Natural killer cell treated with Interleukin-12 subunit alpha and Interleukin-12 subunit beta and Interleukin-15 and Interleukin-18, amount 100 ng/mL, for 72 hours (primary cell): Measurements from ENCODE around the gene AKR1A1. TPM values are rescaled to one million over a fixed set of nuclear protein-coding genes. Genes with fewer than 3 reads are reported as not detected.
"Not testable (repeated sequence)": the region's sequence is repeated elsewhere in the genome, so short reads cannot be mapped to it uniquely, and the experiment has no call there.

Experiments
- ATAC-seq, 2 donors: fragments of 150-1000 bp; cut with Tn5 transposase in 1 of 2; sonication (Bioruptor Pico), chemical (Tn5 transposase) in 1 of 2; 2 replicates each; pipeline ENCODE4 v1.10.0; 2021
- DNase-seq: peaks from one replicate; pipeline ENCODE4 v3.0.0; 2022; ENCODE audit warnings: low spot score
- H3K27ac Mint-ChIP-seq, 2 donors: 1 replicate in 1 of 2; 2 replicates in 1 of 2; pipeline ENCODE4 v1.8.0; 2022; ENCODE audit warnings: mixed read lengths in 2 of 2, mild to moderate bottlenecking in 1 of 2, moderate library complexity in 1 of 2
- H3K27me3 Mint-ChIP-seq, 2 donors: 1 replicate in 1 of 2; 2 replicates in 1 of 2; pipeline ENCODE4 v1.8.0; 2022; ENCODE audit warnings: mixed read lengths in 2 of 2
- H3K36me3 Mint-ChIP-seq: one replicate; pipeline ENCODE4 v1.8.0; 2022; ENCODE audit warnings: mixed read lengths
- H3K4me1 Mint-ChIP-seq, 2 donors: 1 replicate in 1 of 2; 2 replicates in 1 of 2; pipeline ENCODE4 v1.8.0; 2022; ENCODE audit warnings: low read depth in 2 of 2, mixed read lengths in 2 of 2, mild to moderate bottlenecking in 1 of 2
- H3K4me3 Mint-ChIP-seq: one replicate; pipeline ENCODE4 v1.8.0; 2022; ENCODE audit warnings: mixed read lengths
- H3K9me3 Mint-ChIP-seq: 2 replicates; pipeline ENCODE4 v1.8.0; 2022; ENCODE audit warnings: mixed read lengths
- total RNA-seq, 2 donors: library from RNA; stranded (reverse); gene quantifications; one replicate each; pipeline ENCODE4 v1.2.3, GENCODE V29; 2022

The AKR1A1 gene
- total RNA-seq, 2 donors from 2014 or later: 137 to 181 TPM

GRCh38 chr1:45589861-45590260 lies 39.2 kb downstream of the AKR1A1 start:
- DNase-seq (no peak), ATAC-seq (no peak)
- H3K4me3 Mint-ChIP-seq: no peak overlapping the region
- no peaks in the 10 kb centered on the region for H3K9me3 Mint-ChIP-seq
- no peaks in the 10 kb centered on the region for H3K27me3 Mint-ChIP-seq
- H3K4me1 Mint-ChIP-seq: peaks cover 28 to 29% of the 10 kb centered on the region in 2 donors
- H3K27ac Mint-ChIP-seq: no peak overlapping the region
- H3K36me3 Mint-ChIP-seq: no peaks in the 10 kb centered on the region

GRCh38 chr1:45594412-45594811 lies 43.8 kb downstream of the AKR1A1 start:
- H3K27me3 Mint-ChIP-seq: no peaks in the 10 kb centered on the region
- H3K4me1 Mint-ChIP-seq: peaks cover 15 to 18% of the 10 kb centered on the region in 2 donors
- no peak overlapping the region for H3K4me3 Mint-ChIP-seq
- H3K36me3 Mint-ChIP-seq: peaks cover 10% of the 10 kb centered on the region
- H3K27ac Mint-ChIP-seq: no peak overlapping the region
- ATAC-seq (no peak), DNase-seq (no peak)
- no peaks in the 10 kb centered on the region for H3K9me3 Mint-ChIP-seq

- H3K27me3 Mint-ChIP-seq, H3K9me3 Mint-ChIP-seq, ATAC-seq, H3K27ac Mint-ChIP-seq, DNase-seq, H3K4me3 Mint-ChIP-seq: not testable (repeated sequence)
- H3K36me3 Mint-ChIP-seq: peaks cover 16% of the 10 kb centered on the region
- peaks cover 15 to 36% of the 10 kb centered on the region in 2 donors for H3K4me1 Mint-ChIP-seq
Measured at GRCh38 chr1:45596765-45597164, 46.1 kb downstream of the AKR1A1 start.

GRCh38 chr1:45604239-45604638 lies 53.6 kb downstream of the AKR1A1 start:
- Mint-ChIP-seq H3K27me3 (no peaks in the 10 kb centered on the region), H3K4me3 (no peak overlapping the region), H3K4me1 (peaks cover 28 to 35% of the 10 kb centered on the region in 2 donors), H3K27ac (no peak overlapping the region), H3K9me3 (no peaks in the 10 kb centered on the region), H3K36me3 (peaks cover 32% of the 10 kb centered on the region)
- ATAC-seq (no peak), DNase-seq (no peak)

GRCh38 chr1:45607404-45608074 lies 56.9 kb downstream of the AKR1A1 start:
- Mint-ChIP-seq H3K4me3 (no peak overlapping the region), H3K9me3 (no peaks in the 10 kb centered on the region), H3K27me3 (no peaks in the 10 kb centered on the region), H3K36me3 (peaks cover 31% of the 10 kb centered on the region), H3K27ac (peak overlapping the region; percentile 43 to 51), H3K4me1 (peaks cover 16 to 20% of the 10 kb centered on the region in 2 donors)
- DNase-seq (no peak), ATAC-seq (peak in 1 of 2 donors; percentile 6)

GRCh38 chr1:45608175-45609156 lies 57.8 kb downstream of the AKR1A1 start:
- peak overlapping the region; percentile 43 to 51 for H3K27ac Mint-ChIP-seq
- peaks cover 16% of the 10 kb centered on the region in 2 donors for H3K4me1 Mint-ChIP-seq
- ATAC-seq (no peak), DNase-seq (no peak)
- peaks cover 36% of the 10 kb centered on the region for H3K36me3 Mint-ChIP-seq
- no peaks in the 10 kb centered on the region for H3K9me3 Mint-ChIP-seq
- H3K4me3 Mint-ChIP-seq: no peak overlapping the region
- H3K27me3 Mint-ChIP-seq: no peaks in the 10 kb centered on the region

GRCh38 chr1:45610589-45611226 lies 60.1 kb downstream of the AKR1A1 start:
- Mint-ChIP-seq H3K27ac (no peak overlapping the region), H3K27me3 (no peaks in the 10 kb centered on the region), H3K4me3 (no peak overlapping the region), H3K4me1 (peaks cover 13 to 16% of the 10 kb centered on the region in 2 donors), H3K36me3 (peaks cover 42% of the 10 kb centered on the region), H3K9me3 (no peaks in the 10 kb centered on the region)
- DNase-seq (no peak), ATAC-seq (no peak)

GRCh38 chr1:45612941-45613579 lies 62.4 kb downstream of the AKR1A1 start:
- Mint-ChIP-seq H3K4me3 (no peak overlapping the region), H3K9me3 (no peaks in the 10 kb centered on the region), H3K27ac (no peak overlapping the region), H3K27me3 (no peaks in the 10 kb centered on the region), H3K4me1 (peaks cover 1 to 5% of the 10 kb centered on the region in 2 donors), H3K36me3 (peaks cover 32% of the 10 kb centered on the region)
- DNase-seq: no peak
- ATAC-seq: no peak

- Mint-ChIP-seq H3K9me3 (no peaks in the 10 kb centered on the region), H3K27ac (no peak overlapping the region), H3K4me1 (no peaks in the 10 kb centered on the region), H3K4me3 (no peak overlapping the region), H3K27me3 (no peaks in the 10 kb centered on the region), H3K36me3 (peaks cover 25% of the 10 kb centered on the region)
- DNase-seq (no peak), ATAC-seq (no peak)
Measured at GRCh38 chr1:45615885-45616284, 65.3 kb downstream of the AKR1A1 start.

GRCh38 chr1:45617618-45618017 lies 67.0 kb downstream of the AKR1A1 start:
- Mint-ChIP-seq H3K27ac (peak overlapping the region in 1 of 2 donors; percentile 29), H3K36me3 (peaks cover 25% of the 10 kb centered on the region)

GRCh38 chr1:45619149-45619921 lies 68.7 kb downstream of the AKR1A1 start:
- Mint-ChIP-seq H3K4me3 (no peak overlapping the region), H3K9me3 (no peaks in the 10 kb centered on the region), H3K27ac (no peak overlapping the region), H3K36me3 (peaks cover 20% of the 10 kb centered on the region), H3K27me3 (no peaks in the 10 kb centered on the region), H3K4me1 (no peaks in the 10 kb centered on the region)
- ATAC-seq (no peak), DNase-seq (no peak)

More at GRCh38 chr1:45617618-45618017, 67.0 kb downstream of the AKR1A1 start:
- DNase-seq: no peak
- H3K27me3 Mint-ChIP-seq: no peaks in the 10 kb centered on the region
- ATAC-seq: no peak
- H3K4me1 Mint-ChIP-seq: no peaks in the 10 kb centered on the region
- H3K4me3 Mint-ChIP-seq: no peak overlapping the region
- H3K9me3 Mint-ChIP-seq: no peaks in the 10 kb centered on the region
